DND-41 (cell line): Measurements from ENCODE around the gene BEND3.
"Not testable (repeated sequence)": the region's sequence is repeated elsewhere in the genome, so short reads cannot be mapped to it uniquely, and the experiment has no call there.

Experiments used
- ATAC-seq: fragments of 200-7000 bp; cut with Tn5 transposase; 3 replicates; pipeline ENCODE4 v1.9.1; 2021; ENCODE audit warnings: low read depth; ENCODE audit not compliant: insufficient read depth
- DNase-seq: peaks from one replicate; pipeline ENCODE4 v3.0.0-alpha.2; 2020
- H2AFZ ChIP-seq: 2 replicates; pipeline ENCODE4 v1.6.0; 2012; ENCODE audit warnings: low read depth, low read length
- H3K27ac ChIP-seq: 2 replicates; pipeline ENCODE4 v1.5.1; 2012; ENCODE audit warnings: low read length, inconsistent platforms
- H3K27me3 ChIP-seq: fragments of 200-600 bp; sonication (generic); 2 replicates; pipeline ENCODE4 v1.6.0; 2012; ENCODE audit warnings: low read length, mild to moderate bottlenecking, inconsistent platforms; ENCODE audit not compliant: insufficient read depth, poor library complexity
- H3K36me3 ChIP-seq: 2 replicates; pipeline ENCODE4 v1.5.1; 2012; ENCODE audit warnings: low read length, inconsistent platforms; ENCODE audit not compliant: insufficient read depth
- H3K4me1 ChIP-seq: 2 replicates; pipeline ENCODE4 v1.5.1; 2012; ENCODE audit warnings: mild to moderate bottlenecking, low read length; ENCODE audit not compliant: insufficient read depth
- H3K4me2 ChIP-seq: 2 replicates; pipeline ENCODE4 v1.6.0; 2012; ENCODE audit warnings: mild to moderate bottlenecking, moderate library complexity, low read length, inconsistent platforms; ENCODE audit not compliant: insufficient read depth
- H3K4me3 ChIP-seq, 2 experiments: fragments of 200-600 bp in 1 of 2; shearing (Covaris generic) in 1 of 2; 2 replicates each; pipeline ENCODE4 v1.5.1; 2012 to 2016; ENCODE audit warnings: inconsistent platforms in 2 of 2, low read length in 2 of 2, mild to moderate bottlenecking in 2 of 2, low read depth in 1 of 2, moderate library complexity in 1 of 2
- H3K79me2 ChIP-seq: 2 replicates; pipeline ENCODE4 v1.6.0; 2012; ENCODE audit warnings: low read length, inconsistent platforms; ENCODE audit not compliant: insufficient read depth
- H3K9ac ChIP-seq: 2 replicates; pipeline ENCODE4 v1.6.0; 2012; ENCODE audit warnings: low read depth, mild to moderate bottlenecking, inconsistent platforms, low read length, moderate library complexity
- H3K9me3 ChIP-seq: 2 replicates; pipeline ENCODE4 v1.5.1; 2012; ENCODE audit warnings: low read length, moderate library complexity, mild to moderate bottlenecking, inconsistent platforms; ENCODE audit not compliant: insufficient read depth, severe bottlenecking
- H4K20me1 ChIP-seq: 2 replicates; pipeline ENCODE4 v1.6.0; 2012; ENCODE audit warnings: low read length; ENCODE audit not compliant: insufficient read depth
- CTCF ChIP-seq: IDR thresholded peaks from 2 replicates; pipeline ENCODE4 v1.5.1; 2012; ENCODE audit warnings: borderline replicate concordance, low read length, moderate library complexity, mild to moderate bottlenecking; ENCODE audit not compliant: poor library complexity, severe bottlenecking; ENCODE audit errors: extremely low read depth
- EZH2 ChIP-seq: IDR thresholded peaks from 3 replicates; pipeline ENCODE4 v1.6.1; 2012; ENCODE audit warnings: borderline replicate concordance, low read depth, mild to moderate bottlenecking, moderate library complexity, low read length, inconsistent platforms; ENCODE audit not compliant: severe bottlenecking

The BEND3 gene

GRCh38 chr6:107021446-107022185 is 93.7 kb downstream of the BEND3 start:
- Histone ChIP-seq H3K9me3 (no peaks in the 10 kb centered on the region), H3K4me1 (no peaks in the 10 kb centered on the region), H3K27me3 (no peaks in the 10 kb centered on the region), H3K79me2 (no peaks in the 10 kb centered on the region), H3K27ac (no peak overlapping the region), H4K20me1 (no peaks in the 10 kb centered on the region), H3K36me3 (no peaks in the 10 kb centered on the region), H2AFZ (no peak overlapping the region), H3K4me2 (no peak overlapping the region), H3K9ac (no peak overlapping the region), H3K4me3 (no peak overlapping the region)
- DNase-seq (no peak), ATAC-seq (no peak)
- no peak for TF ChIP-seq EZH2
- no peak for TF ChIP-seq CTCF

- Histone ChIP-seq H4K20me1 (no peaks in the 10 kb centered on the region), H3K79me2 (no peaks in the 10 kb centered on the region), H3K9ac (no peak overlapping the region), H2AFZ (no peak overlapping the region), H3K27me3 (no peaks in the 10 kb centered on the region), H3K9me3 (no peaks in the 10 kb centered on the region), H3K27ac (no peak overlapping the region), H3K4me2 (no peak overlapping the region), H3K36me3 (no peaks in the 10 kb centered on the region), H3K4me3 (no peak overlapping the region), H3K4me1 (no peaks in the 10 kb centered on the region)
- DNase-seq, result no peak
- TF ChIP-seq CTCF (no peak), EZH2 (no peak)
- ATAC-seq, result no peak
Measured at GRCh38 chr6:107020239-107020638, 95.1 kb downstream of the BEND3 start.

GRCh38 chr6:107019628-107020027 is 95.7 kb downstream of the BEND3 start:
- H3K79me2 ChIP-seq, H3K9ac ChIP-seq, DNase-seq, H3K4me1 ChIP-seq, H4K20me1 ChIP-seq, ATAC-seq, H3K4me2 ChIP-seq, H3K4me3 ChIP-seq, H3K9me3 ChIP-seq, H2AFZ ChIP-seq, H3K36me3 ChIP-seq, H3K27me3 ChIP-seq, H3K27ac ChIP-seq: not testable (repeated sequence)

- no peak overlapping the region for H3K4me3 ChIP-seq
- no peaks in the 10 kb centered on the region for H3K79me2 ChIP-seq
- H3K9me3 ChIP-seq, result no peaks in the 10 kb centered on the region
- H3K4me1 ChIP-seq, result no peaks in the 10 kb centered on the region
- DNase-seq, result no peak
- H3K36me3 ChIP-seq, result no peaks in the 10 kb centered on the region
- ATAC-seq, result no peak
- TF ChIP-seq EZH2, result no peak
- H3K9ac ChIP-seq, result no peak overlapping the region
- no peaks in the 10 kb centered on the region for H3K27me3 ChIP-seq
- H3K4me2 ChIP-seq, result no peak overlapping the region
- no peak overlapping the region for H2AFZ ChIP-seq
- H3K27ac ChIP-seq, result no peak overlapping the region
- no peaks in the 10 kb centered on the region for H4K20me1 ChIP-seq
Measured at GRCh38 chr6:107019047-107019446, 96.3 kb downstream of the BEND3 start.
